ENCODE results near the gene CLRN3. TPM values are rescaled to one million over a fixed set of nuclear protein-coding genes. Genes with fewer than 3 reads are reported as not detected.

The CLRN3 gene
- total RNA-seq, 1 experiment from 2014 or later = not detected

DNA sequence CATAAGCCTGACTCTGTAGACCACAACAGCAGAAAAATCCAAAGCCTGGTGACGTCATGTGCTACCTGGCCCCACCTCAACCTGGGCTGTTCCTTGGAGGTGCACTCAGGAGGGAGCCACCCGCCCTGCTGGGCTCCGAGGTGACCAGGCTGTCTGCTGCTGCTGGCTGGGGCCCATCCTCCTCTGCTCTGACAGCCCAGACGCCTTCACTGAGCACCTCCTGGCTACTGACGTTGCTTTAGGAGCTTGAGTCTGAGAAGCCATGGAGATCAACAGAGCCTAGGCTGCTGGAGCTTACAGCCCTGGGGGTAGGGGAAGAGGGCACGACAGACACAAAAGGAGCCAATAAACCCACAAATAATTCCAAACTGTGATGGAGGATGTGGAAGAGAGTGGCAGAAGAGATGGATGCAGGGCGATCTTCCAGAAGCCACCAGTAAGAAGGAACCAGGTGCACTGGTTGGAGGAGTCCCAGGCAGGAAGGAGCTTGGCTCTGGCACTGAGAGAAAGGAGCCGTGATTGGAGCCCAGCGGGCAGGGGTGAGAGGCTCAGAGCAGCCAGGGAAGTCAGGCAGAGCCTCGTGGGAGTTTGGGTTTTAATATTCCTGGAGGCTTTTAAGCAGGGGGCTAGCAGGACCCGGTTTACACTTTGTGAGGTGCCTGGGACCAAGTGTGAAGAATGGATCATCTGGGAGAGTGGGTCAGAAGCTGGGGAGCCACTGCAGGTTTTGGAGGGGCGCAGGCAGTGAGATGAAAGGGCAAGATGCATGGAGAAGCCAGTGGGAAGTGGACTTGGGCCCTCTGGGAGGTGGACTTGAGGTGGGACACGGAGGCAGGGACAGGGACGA, 12.5 kb upstream of the CLRN3 start:
- no TSS peak for BruUV-seq (replicated peaks)
- Histone ChIP-seq H3K79me2 (ENCODE audit: low read depth) (peaks cover 14% of the 10 kb centered on the region), H2AFZ (no peak overlapping the region), H3F3A (ENCODE audit: insufficient read depth, low read depth) (no peaks in the 10 kb centered on the region), H3K9me2 (ENCODE audit: insufficient read depth) (no peaks in the 10 kb centered on the region), H3K27me3 (ENCODE audit: insufficient read depth, low read depth) (no peaks in the 10 kb centered on the region), H3K4me3 (no peak overlapping the region), H3K9me3 (ENCODE audit: insufficient read depth, low read depth) (no peaks in the 10 kb centered on the region), H3K4me2 (no peak overlapping the region), H3K36me3 (ENCODE audit: low read depth) (no peaks in the 10 kb centered on the region), H4K20me1 (ENCODE audit: insufficient read depth) (no peaks in the 10 kb centered on the region), H3K27ac (no peak overlapping the region), H3K4me1 (replicated peaks; ENCODE audit: insufficient read depth) (peaks cover 31% of the 10 kb centered on the region)
- no peak for DNase-seq
- POLR2A ChIA-PET (ENCODE audit: unreplicated experiment) = no interaction called here
- intact Hi-C loops (cut with micrococcal nuclease; ENCODE audit: unreplicated experiment) = no loop called here
- no peak for TF ChIP-seq CTCF (conservative IDR thresholded peaks at IDR 0.05)
- no peak for TF ChIP-seq EZH2 (IDR thresholded peaks at IDR 0.05; ENCODE audit: low read depth)
- CTCF ChIA-PET = interaction anchor here (0.9 kb wide), 1 partner anchor 106 kb away, joined by 5 read pairs; no protein-coding TSS in a partner anchor

- H4K20me1 ChIP-seq (ENCODE audit: insufficient read depth) = no peaks in the 10 kb centered on the region
- TF ChIP-seq EZH2 (IDR thresholded peaks at IDR 0.05; ENCODE audit: low read depth) = no peak
- no peak for TF ChIP-seq CTCF (conservative IDR thresholded peaks at IDR 0.05)
- ChIA-PET POLR2A (ENCODE audit: unreplicated experiment) (no interaction called here), CTCF (no interaction called here)
- peaks cover 23% of the 10 kb centered on the region for H3K4me1 ChIP-seq (replicated peaks; ENCODE audit: insufficient read depth)
- BruUV-seq (replicated peaks) = no TSS peak
- peaks cover 7% of the 10 kb centered on the region for H3K79me2 ChIP-seq (ENCODE audit: low read depth)
- H3K9me2 ChIP-seq (ENCODE audit: insufficient read depth) = no peaks in the 10 kb centered on the region
- no peaks in the 10 kb centered on the region for H3K9me3 ChIP-seq (ENCODE audit: insufficient read depth, low read depth)
- intact Hi-C loops (cut with micrococcal nuclease; ENCODE audit: unreplicated experiment) = no loop called here
- H3F3A ChIP-seq (ENCODE audit: insufficient read depth, low read depth) = no peaks in the 10 kb centered on the region
- H3K27me3 ChIP-seq (ENCODE audit: insufficient read depth, low read depth) = no peaks in the 10 kb centered on the region
- H2AFZ ChIP-seq = no peak overlapping the region
- no peak for DNase-seq
- no peaks in the 10 kb centered on the region for H3K36me3 ChIP-seq (ENCODE audit: low read depth)
- no peak overlapping the region for H3K27ac ChIP-seq
- H3K4me3 ChIP-seq = no peak overlapping the region
- H3K4me2 ChIP-seq = no peak overlapping the region
These were observed 11.7 kb upstream of the CLRN3 start for GRCh38 chr10:127904311-127905000.

DNA sequence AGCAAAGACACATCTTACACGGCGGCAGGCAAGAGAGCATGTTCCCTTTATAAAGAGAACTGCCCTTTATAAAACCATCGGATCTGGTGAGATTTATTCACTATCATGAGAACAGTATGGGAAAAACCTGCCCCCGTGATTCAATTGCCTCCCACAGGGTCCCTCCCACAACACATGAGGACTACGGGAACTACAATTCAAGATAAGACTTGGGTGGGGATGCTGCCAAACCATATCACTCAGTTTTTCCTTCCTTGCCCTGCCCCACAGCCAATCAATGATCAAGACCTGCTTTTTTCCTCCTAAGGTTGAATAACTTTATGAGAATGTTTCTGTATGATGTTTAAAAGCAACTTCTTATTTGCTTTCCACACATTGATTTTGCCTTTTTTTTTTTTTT, 11.0 kb upstream of the CLRN3 start:
- no peak for DNase-seq
- H3K4me3 ChIP-seq = no peak overlapping the region
- intact Hi-C loops (cut with micrococcal nuclease; ENCODE audit: unreplicated experiment) = no loop called here
- CTCF ChIA-PET = no interaction called here
- H3K9me2 ChIP-seq (ENCODE audit: insufficient read depth) = no peaks in the 10 kb centered on the region
- no peaks in the 10 kb centered on the region for H3F3A ChIP-seq (ENCODE audit: insufficient read depth, low read depth)
- POLR2A ChIA-PET (ENCODE audit: unreplicated experiment) = no interaction called here
- TF ChIP-seq CTCF (conservative IDR thresholded peaks at IDR 0.05) = no peak
- TF ChIP-seq EZH2 (IDR thresholded peaks at IDR 0.05; ENCODE audit: low read depth) = no peak
- no peaks in the 10 kb centered on the region for H3K79me2 ChIP-seq (ENCODE audit: low read depth)
- no peaks in the 10 kb centered on the region for H3K36me3 ChIP-seq (ENCODE audit: low read depth)
- no TSS peak for BruUV-seq (replicated peaks)
- H3K4me1 ChIP-seq (replicated peaks; ENCODE audit: insufficient read depth) = peaks cover 16% of the 10 kb centered on the region
- no peak overlapping the region for H3K4me2 ChIP-seq
- H3K27me3 ChIP-seq (ENCODE audit: insufficient read depth, low read depth) = no peaks in the 10 kb centered on the region
- no peaks in the 10 kb centered on the region for H4K20me1 ChIP-seq (ENCODE audit: insufficient read depth)
- H2AFZ ChIP-seq = no peak overlapping the region
- no peaks in the 10 kb centered on the region for H3K9me3 ChIP-seq (ENCODE audit: insufficient read depth, low read depth)
- no peak overlapping the region for H3K27ac ChIP-seq

Measured in PC-9 (cell line).